ENCODE data around the gene ACY1.

DNA sequence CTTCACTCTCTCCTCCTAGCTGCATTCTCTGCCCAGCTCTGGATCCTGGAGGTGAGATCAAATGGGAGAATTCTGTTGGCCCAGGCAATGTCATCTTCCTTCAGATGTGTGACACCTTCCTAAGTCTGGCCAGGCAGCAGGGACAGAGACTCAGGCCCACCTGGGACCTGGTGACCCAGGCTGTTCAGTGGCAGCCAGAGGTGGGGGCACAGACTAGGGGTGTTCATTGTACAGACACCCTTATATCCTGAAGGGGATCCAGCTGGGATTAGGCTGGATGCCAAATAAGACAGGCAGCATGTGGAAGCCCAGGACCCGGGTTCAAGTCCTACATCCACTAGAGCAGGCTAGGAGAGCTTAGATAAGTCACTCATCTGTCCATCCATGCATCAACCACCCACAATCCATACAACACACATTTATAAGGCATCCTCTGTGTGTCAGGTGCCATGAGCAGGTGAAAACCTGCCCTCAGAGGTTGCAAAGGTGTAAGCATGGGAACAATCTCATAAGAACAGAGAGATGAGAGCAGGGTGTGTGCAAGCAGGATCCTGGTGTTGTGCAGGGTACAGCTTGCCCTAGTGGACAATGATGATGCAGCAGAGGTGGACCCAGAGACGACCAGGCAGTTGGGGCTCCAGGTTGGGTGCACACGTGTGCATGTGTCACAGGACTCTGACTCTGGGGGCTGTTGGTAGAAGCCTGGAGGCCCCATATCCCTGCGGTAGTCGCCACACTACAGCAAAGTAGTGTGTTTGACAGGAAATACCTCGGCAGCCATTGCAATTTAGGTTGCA, 30.7 kb downstream of the ACY1 start:
- TF ChIP-seq, protein P1, sequence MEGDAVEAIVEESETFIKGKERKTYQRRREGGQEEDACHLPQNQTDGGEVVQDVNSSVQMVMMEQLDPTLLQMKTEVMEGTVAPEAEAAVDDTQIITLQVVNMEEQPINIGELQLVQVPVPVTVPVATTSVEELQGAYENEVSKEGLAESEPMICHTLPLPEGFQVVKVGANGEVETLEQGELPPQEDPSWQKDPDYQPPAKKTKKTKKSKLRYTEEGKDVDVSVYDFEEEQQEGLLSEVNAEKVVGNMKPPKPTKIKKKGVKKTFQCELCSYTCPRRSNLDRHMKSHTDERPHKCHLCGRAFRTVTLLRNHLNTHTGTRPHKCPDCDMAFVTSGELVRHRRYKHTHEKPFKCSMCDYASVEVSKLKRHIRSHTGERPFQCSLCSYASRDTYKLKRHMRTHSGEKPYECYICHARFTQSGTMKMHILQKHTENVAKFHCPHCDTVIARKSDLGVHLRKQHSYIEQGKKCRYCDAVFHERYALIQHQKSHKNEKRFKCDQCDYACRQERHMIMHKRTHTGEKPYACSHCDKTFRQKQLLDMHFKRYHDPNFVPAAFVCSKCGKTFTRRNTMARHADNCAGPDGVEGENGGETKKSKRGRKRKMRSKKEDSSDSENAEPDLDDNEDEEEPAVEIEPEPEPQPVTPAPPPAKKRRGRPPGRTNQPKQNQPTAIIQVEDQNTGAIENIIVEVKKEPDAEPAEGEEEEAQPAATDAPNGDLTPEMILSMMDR (IDR thresholded peaks at IDR 0.05), result no peak
- TF ChIP-seq POLR2A (IDR thresholded peaks at IDR 0.05), result no peak

All from body of pancreas (tissue), 4 donors.